Measurements from ENCODE around the gene CIAO1.
"Not testable (repeated sequence)": the region's sequence is repeated elsewhere in the genome, so short reads cannot be mapped to it uniquely, and the experiment has no call there.

The CIAO1 gene

DNA sequence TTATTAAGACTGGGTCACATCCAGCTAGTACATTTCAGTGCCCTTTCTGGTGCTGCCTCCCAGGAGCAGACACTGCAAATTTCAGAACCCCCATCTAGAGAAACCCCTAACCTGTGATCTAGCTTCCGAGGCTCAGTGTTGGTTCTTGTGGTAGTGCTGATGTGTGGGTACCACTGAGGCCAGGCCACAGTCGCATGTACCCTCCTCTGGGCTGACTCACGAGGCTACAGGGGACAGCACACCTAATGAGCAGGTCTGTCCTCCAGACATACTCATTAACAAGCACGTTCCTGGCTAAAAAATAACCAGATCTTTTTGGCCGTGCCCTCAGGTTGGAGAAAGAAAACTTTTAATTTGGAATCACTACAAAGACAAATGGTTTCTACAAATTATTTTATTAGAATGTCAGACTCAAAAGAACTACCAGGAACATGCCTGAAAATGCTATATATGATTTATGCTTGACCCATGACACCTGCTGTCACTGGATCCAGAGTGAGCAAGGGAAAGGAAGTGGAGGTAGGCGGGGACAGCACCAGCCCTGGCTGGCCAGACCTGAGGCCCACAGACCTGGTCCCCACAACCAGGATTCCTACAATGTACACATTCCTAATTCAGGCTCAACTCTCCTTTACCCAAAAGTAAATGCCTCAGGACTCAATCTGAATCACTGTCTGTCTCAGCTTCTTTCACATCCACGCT is 8.5 kb downstream of the CIAO1 start:
- DNase-seq (ENCODE audit: low read depth in 2 of 2), result no peak

DNA sequence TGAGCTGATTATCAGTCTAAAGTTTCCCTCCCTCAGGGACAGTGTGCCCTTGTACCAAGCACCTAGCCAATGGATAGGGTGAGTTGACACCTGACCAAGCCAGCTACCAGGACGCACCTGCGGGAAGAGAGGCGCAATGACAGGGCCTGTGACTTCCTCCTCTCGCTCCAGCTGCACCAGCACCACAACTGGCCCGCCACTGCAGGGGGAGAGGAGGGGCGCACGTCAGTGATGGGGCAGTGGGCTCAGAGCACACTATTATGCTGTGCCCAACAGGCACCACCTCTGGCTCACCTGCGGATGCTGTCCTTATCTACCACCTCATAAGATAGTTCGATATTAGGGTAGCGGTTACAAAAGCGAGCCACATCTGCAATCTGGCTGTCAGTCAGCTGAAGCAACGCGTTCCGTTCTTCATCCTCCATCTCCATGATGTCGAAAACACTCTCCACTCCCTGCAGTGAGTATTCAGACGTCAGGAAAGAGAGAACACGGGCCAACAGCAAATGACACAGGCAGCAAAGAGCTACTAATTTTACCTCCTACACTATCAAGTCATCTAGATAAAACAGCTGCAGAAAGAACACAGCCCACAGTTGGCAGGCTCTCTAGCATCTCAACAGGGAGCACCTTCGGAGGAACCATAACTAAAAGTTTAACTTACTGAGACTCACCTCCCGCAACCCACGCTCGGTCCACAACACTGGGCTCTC is 10.9 kb downstream of the CIAO1 start:
- no peak for DNase-seq (ENCODE audit: low read depth in 2 of 2)

DNA sequence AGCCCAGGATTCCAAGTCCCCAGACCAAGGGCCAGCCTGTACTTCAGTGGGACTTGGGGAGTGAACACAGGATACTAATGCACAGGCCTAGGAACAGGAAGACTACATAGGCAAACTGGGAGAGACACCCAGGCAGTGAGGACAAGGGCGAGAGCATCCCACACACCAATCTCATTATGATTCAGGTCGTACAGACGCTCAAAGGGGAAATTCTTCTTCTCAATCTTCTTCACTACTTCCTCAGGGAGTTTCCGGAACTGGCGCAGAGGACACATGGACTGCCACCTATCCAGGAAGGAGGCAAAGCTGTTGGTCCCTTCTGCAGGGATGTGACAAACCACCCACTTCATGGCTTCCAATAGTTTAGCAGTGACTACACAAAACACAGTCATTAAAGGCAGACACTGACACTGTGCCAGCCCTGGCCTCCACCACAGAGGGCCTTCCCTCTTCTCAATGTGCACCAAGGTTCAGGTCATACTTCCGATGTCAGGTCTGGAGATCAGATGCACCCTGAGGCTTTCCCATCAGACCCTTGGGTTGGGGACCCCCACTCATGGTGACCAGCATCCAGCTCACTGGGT is 21.3 kb downstream of the CIAO1 start:
- DNase-seq (ENCODE audit: low read depth in 2 of 2), result no peak

DNA sequence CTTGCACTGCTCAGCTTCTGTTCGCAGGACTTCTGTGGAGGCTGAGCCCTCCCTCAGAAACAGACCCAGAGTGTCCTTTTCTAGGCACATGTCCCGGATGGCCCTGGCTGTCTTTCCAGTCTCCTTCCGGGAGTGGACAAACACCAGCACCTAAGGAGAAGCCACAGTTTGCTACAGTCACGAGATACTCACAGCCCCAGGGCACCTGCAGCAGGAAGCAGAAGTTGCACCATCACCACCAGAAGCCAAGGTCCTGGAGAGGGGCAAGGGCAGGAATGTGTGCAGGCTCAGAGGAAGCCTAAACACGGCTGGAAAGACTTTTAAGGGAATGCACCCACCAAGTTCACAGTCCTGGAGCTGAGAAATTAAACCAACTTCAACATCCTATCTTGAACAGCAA is 25.7 kb downstream of the CIAO1 start:
- DNase-seq (ENCODE audit: low read depth in 2 of 2), result no peak

DNA sequence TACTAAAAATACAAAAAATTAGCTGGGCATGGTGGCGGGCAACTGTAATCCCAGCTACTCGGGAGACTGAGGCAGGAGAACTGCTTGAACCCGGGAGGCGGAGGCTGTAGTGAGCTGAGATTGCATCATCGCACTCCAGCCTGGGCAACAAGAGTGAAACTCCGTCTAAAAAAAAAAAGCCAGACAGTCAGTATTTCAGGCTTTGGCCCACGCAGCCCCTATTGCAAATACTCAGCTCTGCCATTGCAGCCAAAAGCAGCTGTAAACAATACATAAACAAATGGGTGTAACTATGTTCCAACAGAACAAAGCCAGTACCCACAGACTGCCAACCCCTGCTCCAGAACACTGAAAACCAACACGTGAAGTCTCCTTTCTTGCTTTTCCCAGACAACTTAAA is 28.2 kb downstream of the CIAO1 start:
- DNase-seq (ENCODE audit: low read depth in 2 of 2), result not testable (repeated sequence)

- no peak for DNase-seq (ENCODE audit: low read depth in 2 of 2)
These were observed 30.9 kb downstream of the CIAO1 start for GRCh38 chr2:96296925-96297324.

GRCh38 chr2:96301865-96302264 is 35.8 kb downstream of the CIAO1 start:
- DNase-seq (ENCODE audit: low read depth in 2 of 2), result no peak

GRCh38 chr2:96304606-96305005 is 38.6 kb downstream of the CIAO1 start:
- no peak for DNase-seq (ENCODE audit: low read depth in 2 of 2)

DNA sequence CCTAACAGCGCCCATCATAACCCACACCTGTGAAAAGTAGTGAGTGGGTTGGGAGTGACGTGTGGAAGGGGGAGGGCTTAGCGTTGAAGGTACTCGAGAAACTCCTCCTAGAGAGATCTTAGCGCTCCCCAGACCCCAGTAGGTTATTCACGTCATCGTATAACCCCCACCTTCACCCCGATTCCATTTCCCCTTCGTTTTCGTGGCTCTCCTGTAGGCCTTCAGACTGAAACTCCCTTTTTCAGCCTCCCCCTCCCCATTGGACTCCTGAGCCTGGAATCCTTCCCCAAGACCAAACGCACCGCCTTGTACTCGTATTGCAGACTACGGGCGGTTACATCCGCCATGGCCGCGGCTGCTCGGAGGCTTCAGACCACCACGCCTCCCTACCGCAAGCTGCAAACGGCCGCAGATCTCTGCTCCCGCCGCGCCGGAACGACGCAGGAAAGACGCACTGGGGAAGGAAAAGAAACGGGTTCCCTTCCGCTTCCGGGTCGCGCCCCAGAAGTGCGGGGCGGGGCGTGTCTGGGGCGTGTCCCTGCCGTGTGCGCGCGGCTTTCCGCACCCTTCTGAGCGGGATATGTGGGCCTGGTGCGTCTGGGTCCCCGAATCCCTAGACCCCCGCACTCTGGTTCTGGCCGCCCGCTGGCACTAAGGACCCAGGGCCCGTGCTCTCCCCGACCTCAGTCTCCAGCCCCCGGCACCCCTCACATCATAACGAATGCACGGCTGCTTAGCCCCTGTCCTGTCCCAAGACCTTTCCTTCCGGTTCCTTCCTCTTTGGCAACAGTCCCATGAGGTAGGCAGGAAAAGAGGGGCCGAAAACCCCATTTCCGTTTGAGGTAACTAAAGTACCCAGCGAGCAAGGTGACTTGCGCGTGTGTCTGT is 39.3 kb downstream of the CIAO1 start, which contains the start of gene SNRNP200:
Gene SNRNP200, minus strand, starts transcription at position 456 of the 888 bp plus-strand sequence. Its CDS starts 109 bp downstream, at position 347.
- peak; percentile 75 to 79 for DNase-seq (ENCODE audit: low read depth in 2 of 2)

- DNase-seq (ENCODE audit: low read depth in 2 of 2), result no peak
These were observed 39.9 kb downstream of the CIAO1 start for GRCh38 chr2:96305979-96306308.

GRCh38 chr2:96306370-96306769 is 40.3 kb downstream of the CIAO1 start:
- DNase-seq (ENCODE audit: low read depth in 2 of 2), result no peak

DNA sequence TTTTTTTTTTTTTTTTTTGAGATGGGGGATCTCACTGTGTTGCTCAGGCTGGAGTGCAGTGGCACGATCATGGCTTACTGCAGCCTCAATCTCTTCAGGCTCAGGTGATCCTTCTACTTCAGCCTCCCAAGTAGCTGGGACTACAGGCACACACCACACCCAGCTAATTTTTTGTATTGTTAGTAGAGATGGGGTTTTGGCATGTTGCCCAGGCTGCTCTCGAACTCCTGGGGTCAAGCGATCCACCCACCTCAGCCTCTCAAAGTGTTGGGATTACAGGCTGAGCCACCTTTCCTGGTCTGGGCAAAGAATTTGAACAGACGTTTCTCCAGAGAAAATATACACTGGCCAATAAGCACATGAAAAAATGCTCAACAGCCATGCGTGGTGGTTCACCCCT is 42.2 kb downstream of the CIAO1 start:
- no peak for DNase-seq (ENCODE audit: low read depth in 2 of 2)

- no peak for DNase-seq (ENCODE audit: low read depth in 2 of 2)
These were observed 49.0 kb downstream of the CIAO1 start for GRCh38 chr2:96315005-96315399.

- DNase-seq (ENCODE audit: low read depth in 2 of 2), result no peak
These were observed 49.5 kb downstream of the CIAO1 start for GRCh38 chr2:96315400-96316071.

DNA sequence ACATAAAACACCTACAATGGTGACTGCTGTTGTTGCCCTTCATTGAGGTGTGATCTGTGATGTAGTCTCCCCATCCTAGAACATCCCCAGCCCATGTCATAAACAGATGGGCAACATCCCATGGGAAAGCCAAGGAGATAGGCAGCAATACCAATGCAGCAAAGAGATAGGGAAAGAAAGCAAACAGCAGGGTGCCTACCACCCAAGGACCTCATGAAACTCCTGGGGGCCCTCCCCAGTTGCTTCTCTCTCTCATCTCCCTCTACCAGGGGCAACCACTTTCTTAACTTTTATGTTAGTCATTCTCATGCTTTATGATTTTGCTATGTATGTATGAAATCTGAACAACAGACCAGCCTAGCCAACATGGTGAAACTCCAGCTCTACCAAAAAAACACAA is 51.0 kb downstream of the CIAO1 start:
- no peak for DNase-seq (ENCODE audit: low read depth in 2 of 2)

DNA sequence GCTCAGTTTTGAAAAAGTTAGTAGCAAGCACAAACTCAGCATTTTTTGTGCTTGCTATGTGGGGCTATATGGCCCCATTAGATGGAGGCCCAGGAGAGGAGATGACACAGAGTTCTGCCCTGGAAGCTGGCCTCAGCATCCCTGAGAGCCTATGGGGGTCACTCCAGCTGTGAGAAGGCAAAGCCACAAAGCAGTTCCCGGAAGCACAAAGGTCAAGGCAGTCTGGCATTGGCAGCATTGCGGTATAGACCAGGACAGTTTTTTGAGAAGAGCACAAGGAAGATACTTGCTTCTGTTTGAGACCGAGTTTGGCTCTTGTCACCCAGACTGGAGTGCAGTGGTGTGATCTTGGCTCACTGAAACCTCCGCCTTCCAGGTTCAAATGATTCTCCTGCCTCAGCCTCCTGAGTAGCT is 51.6 kb downstream of the CIAO1 start:
- DNase-seq (ENCODE audit: low read depth in 2 of 2), result no peak

DNA sequence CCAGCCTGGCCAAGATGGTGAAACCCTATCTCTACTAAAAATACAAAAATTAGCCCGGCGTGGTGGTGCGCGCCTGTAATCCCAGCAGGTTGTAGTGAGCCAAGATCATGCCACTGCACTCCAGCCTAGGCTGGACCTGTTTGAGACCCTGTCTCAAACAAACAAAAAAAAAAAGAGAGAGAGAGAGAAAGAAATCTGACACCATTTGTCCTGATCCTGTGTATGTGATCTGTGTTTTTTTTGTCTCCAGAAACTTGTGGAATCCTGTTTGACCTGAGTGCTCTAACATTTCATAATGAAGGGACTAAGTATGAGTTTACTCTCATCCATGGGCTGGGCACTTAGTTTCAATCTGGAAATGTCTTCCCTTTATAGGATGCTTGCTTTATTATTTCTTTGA is 52.7 kb downstream of the CIAO1 start:
- no peak for DNase-seq (ENCODE audit: low read depth in 2 of 2)

GRCh38 chr2:96319396-96319795 is 53.4 kb downstream of the CIAO1 start:
- no peak for DNase-seq (ENCODE audit: low read depth in 2 of 2)

DNA sequence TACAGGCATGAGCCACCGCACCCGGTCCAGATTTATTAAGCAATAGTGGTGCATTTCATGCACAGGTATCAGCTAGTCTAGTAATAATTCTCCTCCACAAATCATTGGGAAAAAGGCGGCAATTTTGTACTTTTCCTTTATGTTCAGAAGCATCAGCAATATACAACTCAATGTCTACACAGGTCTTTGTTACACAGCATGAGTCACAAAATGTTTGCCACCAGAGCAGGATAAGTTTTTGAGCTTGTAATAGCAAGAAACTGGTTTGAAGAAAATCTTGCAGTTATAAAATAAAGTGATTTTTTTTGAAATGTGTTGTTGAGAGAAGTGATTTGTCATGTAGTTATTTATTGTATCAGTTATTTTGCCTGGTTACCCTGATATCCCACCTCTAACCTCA is 54.3 kb downstream of the CIAO1 start:
- DNase-seq (ENCODE audit: low read depth in 2 of 2), result no peak

- no peak for DNase-seq (ENCODE audit: low read depth in 2 of 2)
These were observed 55.0 kb downstream of the CIAO1 start for GRCh38 chr2:96320728-96321622.
